HEK293 (cell line): Measurements from ENCODE around the gene EXD3.

Experiments
- RBAK ChIP-seq: fragments of 450-650 bp; formaldehyde crosslinking; IDR thresholded peaks from 2 replicates; pipeline ENCODE4 v1.5.1; 2016; ENCODE audit warnings: missing biosample characterization, missing genetic modification characterization
- SETDB1 ChIP-seq: IDR thresholded peaks from one replicate; pipeline ENCODE4 v1.6.1; 2017; ENCODE audit warnings: mild to moderate bottlenecking, low read length, moderate library complexity, mixed read lengths; ENCODE audit not compliant: insufficient read length
- ZBTB1 ChIP-seq: fragments of 450-650 bp; formaldehyde crosslinking; IDR thresholded peaks from 2 replicates; pipeline ENCODE4 v1.5.1; 2016; ENCODE audit warnings: missing biosample characterization, missing genetic modification characterization
- ZBTB21 ChIP-seq: fragments of 450-650 bp; formaldehyde crosslinking; IDR thresholded peaks from 2 replicates; pipeline ENCODE4 v1.5.1; 2017; ENCODE audit warnings: missing biosample characterization, missing genetic modification characterization
- ZBTB8A ChIP-seq: fragments of 450-650 bp; formaldehyde crosslinking; IDR thresholded peaks from 2 replicates; pipeline ENCODE4 v1.5.1; 2016; ENCODE audit warnings: missing biosample characterization, missing genetic modification characterization
- ZNF112 ChIP-seq: fragments of 450-650 bp; formaldehyde crosslinking; IDR thresholded peaks from 2 replicates; pipeline ENCODE4 v1.5.0; 2017; ENCODE audit warnings: missing biosample characterization, missing genetic modification characterization
- ZNF146 ChIP-seq: fragments of 450-650 bp; formaldehyde crosslinking; IDR thresholded peaks from 2 replicates; pipeline ENCODE4 v1.5.1; 2016; ENCODE audit warnings: missing biosample characterization, missing genetic modification characterization
- ZNF404 ChIP-seq: fragments of 450-650 bp; formaldehyde crosslinking; IDR thresholded peaks from 2 replicates; pipeline ENCODE4 v1.5.1; 2017; ENCODE audit warnings: missing biosample characterization, missing genetic modification characterization
- TF ChIP-seq, protein P1 (sequence below): fragments of 450-650 bp; formaldehyde crosslinking; IDR thresholded peaks from 2 replicates; pipeline ENCODE4 v1.5.1; 2016; ENCODE audit warnings: missing biosample characterization, missing genetic modification characterization
- TF ChIP-seq, protein P2 (sequence below): fragments of 450-650 bp; formaldehyde crosslinking; IDR thresholded peaks from 2 replicates; pipeline ENCODE4 v1.5.1; 2016; ENCODE audit warnings: missing biosample characterization, missing genetic modification characterization
- TF ChIP-seq, protein P3 (sequence below): fragments of 450-650 bp; formaldehyde crosslinking; IDR thresholded peaks from 2 replicates; pipeline ENCODE4 v1.5.1; 2016; ENCODE audit warnings: missing biosample characterization, missing genetic modification characterization
- TF ChIP-seq, protein P4 (sequence below): fragments of 450-650 bp; formaldehyde crosslinking; IDR thresholded peaks from 2 replicates; pipeline ENCODE4 v1.5.1; 2016; ENCODE audit warnings: missing biosample characterization, missing genetic modification characterization

DNA sequence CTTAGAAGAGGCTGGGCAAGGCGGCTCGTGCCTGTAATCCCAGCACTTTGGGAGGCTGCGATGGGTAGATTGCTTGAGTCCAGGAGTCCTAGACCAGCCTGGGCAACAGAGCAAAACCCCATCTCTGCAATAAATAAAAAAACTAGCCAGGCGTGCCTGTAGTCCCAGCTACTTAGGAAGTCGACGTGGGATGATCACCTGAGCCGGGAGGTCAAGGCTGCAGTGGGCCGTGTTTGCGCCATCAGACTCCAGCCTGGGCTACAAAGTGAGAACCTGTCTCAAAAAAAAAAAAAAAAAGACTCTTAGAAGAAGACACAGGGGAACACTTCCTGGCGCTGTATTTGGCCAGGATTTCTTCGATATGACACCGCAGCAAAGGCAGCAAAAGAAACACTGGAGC lies 97.2 kb downstream of the EXD3 start:
- TF ChIP-seq ZBTB21 (tag by site-specific recombination), result no peak
- TF ChIP-seq, protein P1, sequence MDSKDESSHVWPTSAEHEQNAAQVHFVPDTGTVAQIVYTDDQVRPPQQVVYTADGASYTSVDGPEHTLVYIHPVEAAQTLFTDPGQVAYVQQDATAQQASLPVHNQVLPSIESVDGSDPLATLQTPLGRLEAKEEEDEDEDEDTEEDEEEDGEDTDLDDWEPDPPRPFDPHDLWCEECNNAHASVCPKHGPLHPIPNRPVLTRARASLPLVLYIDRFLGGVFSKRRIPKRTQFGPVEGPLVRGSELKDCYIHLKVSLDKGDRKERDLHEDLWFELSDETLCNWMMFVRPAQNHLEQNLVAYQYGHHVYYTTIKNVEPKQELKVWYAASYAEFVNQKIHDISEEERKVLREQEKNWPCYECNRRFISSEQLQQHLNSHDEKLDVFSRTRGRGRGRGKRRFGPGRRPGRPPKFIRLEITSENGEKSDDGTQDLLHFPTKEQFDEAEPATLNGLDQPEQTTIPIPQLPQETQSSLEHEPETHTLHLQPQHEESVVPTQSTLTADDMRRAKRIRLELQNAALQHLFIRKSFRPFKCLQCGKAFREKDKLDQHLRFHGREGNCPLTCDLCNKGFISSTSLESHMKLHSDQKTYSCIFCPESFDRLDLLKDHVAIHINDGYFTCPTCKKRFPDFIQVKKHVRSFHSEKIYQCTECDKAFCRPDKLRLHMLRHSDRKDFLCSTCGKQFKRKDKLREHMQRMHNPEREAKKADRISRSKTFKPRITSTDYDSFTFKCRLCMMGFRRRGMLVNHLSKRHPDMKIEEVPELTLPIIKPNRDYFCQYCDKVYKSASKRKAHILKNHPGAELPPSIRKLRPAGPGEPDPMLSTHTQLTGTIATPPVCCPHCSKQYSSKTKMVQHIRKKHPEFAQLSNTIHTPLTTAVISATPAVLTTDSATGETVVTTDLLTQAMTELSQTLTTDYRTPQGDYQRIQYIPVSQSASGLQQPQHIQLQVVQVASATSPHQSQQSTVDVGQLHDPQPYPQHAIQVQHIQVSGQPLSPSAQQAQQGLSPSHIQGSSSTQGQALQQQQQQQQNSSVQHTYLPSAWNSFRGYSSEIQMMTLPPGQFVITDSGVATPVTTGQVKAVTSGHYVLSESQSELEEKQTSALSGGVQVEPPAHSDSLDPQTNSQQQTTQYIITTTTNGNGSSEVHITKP (tag by site-specific recombination), result no peak
- TF ChIP-seq ZNF404 (tag by site-specific recombination), result no peak
- TF ChIP-seq, protein P2, sequence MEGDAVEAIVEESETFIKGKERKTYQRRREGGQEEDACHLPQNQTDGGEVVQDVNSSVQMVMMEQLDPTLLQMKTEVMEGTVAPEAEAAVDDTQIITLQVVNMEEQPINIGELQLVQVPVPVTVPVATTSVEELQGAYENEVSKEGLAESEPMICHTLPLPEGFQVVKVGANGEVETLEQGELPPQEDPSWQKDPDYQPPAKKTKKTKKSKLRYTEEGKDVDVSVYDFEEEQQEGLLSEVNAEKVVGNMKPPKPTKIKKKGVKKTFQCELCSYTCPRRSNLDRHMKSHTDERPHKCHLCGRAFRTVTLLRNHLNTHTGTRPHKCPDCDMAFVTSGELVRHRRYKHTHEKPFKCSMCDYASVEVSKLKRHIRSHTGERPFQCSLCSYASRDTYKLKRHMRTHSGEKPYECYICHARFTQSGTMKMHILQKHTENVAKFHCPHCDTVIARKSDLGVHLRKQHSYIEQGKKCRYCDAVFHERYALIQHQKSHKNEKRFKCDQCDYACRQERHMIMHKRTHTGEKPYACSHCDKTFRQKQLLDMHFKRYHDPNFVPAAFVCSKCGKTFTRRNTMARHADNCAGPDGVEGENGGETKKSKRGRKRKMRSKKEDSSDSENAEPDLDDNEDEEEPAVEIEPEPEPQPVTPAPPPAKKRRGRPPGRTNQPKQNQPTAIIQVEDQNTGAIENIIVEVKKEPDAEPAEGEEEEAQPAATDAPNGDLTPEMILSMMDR (tag by site-specific recombination), result no peak
- TF ChIP-seq, protein P3, sequence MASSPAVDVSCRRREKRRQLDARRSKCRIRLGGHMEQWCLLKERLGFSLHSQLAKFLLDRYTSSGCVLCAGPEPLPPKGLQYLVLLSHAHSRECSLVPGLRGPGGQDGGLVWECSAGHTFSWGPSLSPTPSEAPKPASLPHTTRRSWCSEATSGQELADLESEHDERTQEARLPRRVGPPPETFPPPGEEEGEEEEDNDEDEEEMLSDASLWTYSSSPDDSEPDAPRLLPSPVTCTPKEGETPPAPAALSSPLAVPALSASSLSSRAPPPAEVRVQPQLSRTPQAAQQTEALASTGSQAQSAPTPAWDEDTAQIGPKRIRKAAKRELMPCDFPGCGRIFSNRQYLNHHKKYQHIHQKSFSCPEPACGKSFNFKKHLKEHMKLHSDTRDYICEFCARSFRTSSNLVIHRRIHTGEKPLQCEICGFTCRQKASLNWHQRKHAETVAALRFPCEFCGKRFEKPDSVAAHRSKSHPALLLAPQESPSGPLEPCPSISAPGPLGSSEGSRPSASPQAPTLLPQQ, result no peak
- TF ChIP-seq ZNF112, result no peak
- no peak for TF ChIP-seq ZNF146 (tag by site-specific recombination)
- TF ChIP-seq SETDB1, result no peak
- TF ChIP-seq ZBTB8A (tag by site-specific recombination), result no peak
- TF ChIP-seq, protein P4, sequence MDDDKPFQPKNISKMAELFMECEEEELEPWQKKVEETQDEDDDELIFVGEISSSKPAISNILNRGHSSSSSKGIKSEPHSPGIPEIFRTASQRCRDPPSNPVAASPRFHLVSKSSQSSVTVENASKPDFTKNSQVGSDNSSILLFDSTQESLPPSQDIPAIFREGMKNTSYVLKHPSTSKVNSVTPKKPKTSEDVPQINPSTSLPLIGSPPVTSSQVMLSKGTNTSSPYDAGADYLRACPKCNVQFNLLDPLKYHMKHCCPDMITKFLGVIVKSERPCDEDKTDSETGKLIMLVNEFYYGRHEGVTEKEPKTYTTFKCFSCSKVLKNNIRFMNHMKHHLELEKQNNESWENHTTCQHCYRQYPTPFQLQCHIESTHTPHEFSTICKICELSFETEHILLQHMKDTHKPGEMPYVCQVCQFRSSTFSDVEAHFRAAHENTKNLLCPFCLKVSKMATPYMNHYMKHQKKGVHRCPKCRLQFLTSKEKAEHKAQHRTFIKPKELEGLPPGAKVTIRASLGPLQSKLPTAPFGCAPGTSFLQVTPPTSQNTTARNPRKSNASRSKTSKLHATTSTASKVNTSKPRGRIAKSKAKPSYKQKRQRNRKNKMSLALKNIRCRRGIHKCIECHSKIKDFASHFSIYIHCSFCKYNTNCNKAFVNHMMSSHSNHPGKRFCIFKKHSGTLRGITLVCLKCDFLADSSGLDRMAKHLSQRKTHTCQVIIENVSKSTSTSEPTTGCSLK, result no peak
- TF ChIP-seq ZBTB1, result no peak
- TF ChIP-seq RBAK (tag by site-specific recombination), result no peak
